ENCODE results near the gene IL17RC. TPM values are rescaled to one million over a fixed set of nuclear protein-coding genes. Genes with fewer than 3 reads are reported as not detected.
A peak's percentile ranks its signal among the peaks of the same experiment; 100 is the strongest.

The IL17RC gene
- total RNA-seq, 1 donor, result 32.8 TPM

- H3K4me3 ChIP-seq (ENCODE audit: low read depth, low read length), result no peak overlapping the region
- no peak for TF ChIP-seq CTCF (IDR thresholded peaks at IDR 0.05; ENCODE audit: insufficient read depth, low read depth, low read length)
- DNase-seq (ENCODE audit: low read depth), result no peak
These were observed 5.0 kb upstream of the IL17RC start for GRCh38 chr3:9911863-9912262.

- peak; percentile 69 for DNase-seq (ENCODE audit: low read depth)
- no peak for TF ChIP-seq CTCF (IDR thresholded peaks at IDR 0.05; ENCODE audit: insufficient read depth, low read depth, low read length)
These were observed 4.5 kb upstream of the IL17RC start for GRCh38 chr3:9912294-9912935.

GRCh38 chr3:9913601-9914000 lies 3.3 kb upstream of the IL17RC start:
- TF ChIP-seq CTCF (IDR thresholded peaks at IDR 0.05; ENCODE audit: insufficient read depth, low read depth, low read length), result no peak
- DNase-seq (ENCODE audit: low read depth), result no peak
- H3K4me3 ChIP-seq (ENCODE audit: low read depth, low read length), result no peak overlapping the region

More at GRCh38 chr3:9912294-9912935, 4.5 kb upstream of the IL17RC start:
- H3K4me3 ChIP-seq (ENCODE audit: low read depth, low read length), result no peak overlapping the region

- TF ChIP-seq CTCF (IDR thresholded peaks at IDR 0.05; ENCODE audit: insufficient read depth, low read depth, low read length), result no peak
These were observed 2.9 kb upstream of the IL17RC start for GRCh38 chr3:9914011-9914410.

GRCh38 chr3:9914559-9915253 lies 2.2 kb upstream of the IL17RC start:
- DNase-seq (ENCODE audit: low read depth), result no peak
- no peak for TF ChIP-seq CTCF (IDR thresholded peaks at IDR 0.05; ENCODE audit: insufficient read depth, low read depth, low read length)
- peak overlapping the region; percentile 27 for H3K4me3 ChIP-seq (ENCODE audit: low read depth, low read length)

More at GRCh38 chr3:9914011-9914410, 2.9 kb upstream of the IL17RC start:
- H3K4me3 ChIP-seq (ENCODE audit: low read depth, low read length), result no peak overlapping the region
- no peak for DNase-seq (ENCODE audit: low read depth)

GRCh38 chr3:9915254-9916141 lies 1.4 kb upstream of the IL17RC start:
- TF ChIP-seq CTCF (IDR thresholded peaks at IDR 0.05; ENCODE audit: insufficient read depth, low read depth, low read length), result peak; percentile 52
- peak; percentile 64 for DNase-seq (ENCODE audit: low read depth)
- H3K4me3 ChIP-seq (ENCODE audit: low read depth, low read length), result peak overlapping the region; percentile 59

Measured in fibroblast of villous mesenchyme (primary cell).